ENCODE results near the gene TIMP1.

GRCh38 chrX:47576021-47576898, 6.0 kb upstream of the TIMP1 start:
- TF ChIP-seq CTCF (tag by site-specific recombination; IDR thresholded peaks at IDR 0.05) (no peak), ZNF776 (tag by site-specific recombination; IDR thresholded peaks at IDR 0.05; ENCODE audit: borderline replicate concordance) (no peak), ZEB2 (tag by site-specific recombination; IDR thresholded peaks at IDR 0.05) (no peak), SP2 (tag by site-specific recombination; IDR thresholded peaks at IDR 0.05) (no peak), RBAK (tag by site-specific recombination; IDR thresholded peaks at IDR 0.05) (no peak), ZNF558 (tag by site-specific recombination; IDR thresholded peaks at IDR 0.05) (no peak), ZFP41 (tag by site-specific recombination; IDR thresholded peaks at IDR 0.05; ENCODE audit: borderline replicate concordance) (no peak)
- TF ChIP-seq, protein P1, sequence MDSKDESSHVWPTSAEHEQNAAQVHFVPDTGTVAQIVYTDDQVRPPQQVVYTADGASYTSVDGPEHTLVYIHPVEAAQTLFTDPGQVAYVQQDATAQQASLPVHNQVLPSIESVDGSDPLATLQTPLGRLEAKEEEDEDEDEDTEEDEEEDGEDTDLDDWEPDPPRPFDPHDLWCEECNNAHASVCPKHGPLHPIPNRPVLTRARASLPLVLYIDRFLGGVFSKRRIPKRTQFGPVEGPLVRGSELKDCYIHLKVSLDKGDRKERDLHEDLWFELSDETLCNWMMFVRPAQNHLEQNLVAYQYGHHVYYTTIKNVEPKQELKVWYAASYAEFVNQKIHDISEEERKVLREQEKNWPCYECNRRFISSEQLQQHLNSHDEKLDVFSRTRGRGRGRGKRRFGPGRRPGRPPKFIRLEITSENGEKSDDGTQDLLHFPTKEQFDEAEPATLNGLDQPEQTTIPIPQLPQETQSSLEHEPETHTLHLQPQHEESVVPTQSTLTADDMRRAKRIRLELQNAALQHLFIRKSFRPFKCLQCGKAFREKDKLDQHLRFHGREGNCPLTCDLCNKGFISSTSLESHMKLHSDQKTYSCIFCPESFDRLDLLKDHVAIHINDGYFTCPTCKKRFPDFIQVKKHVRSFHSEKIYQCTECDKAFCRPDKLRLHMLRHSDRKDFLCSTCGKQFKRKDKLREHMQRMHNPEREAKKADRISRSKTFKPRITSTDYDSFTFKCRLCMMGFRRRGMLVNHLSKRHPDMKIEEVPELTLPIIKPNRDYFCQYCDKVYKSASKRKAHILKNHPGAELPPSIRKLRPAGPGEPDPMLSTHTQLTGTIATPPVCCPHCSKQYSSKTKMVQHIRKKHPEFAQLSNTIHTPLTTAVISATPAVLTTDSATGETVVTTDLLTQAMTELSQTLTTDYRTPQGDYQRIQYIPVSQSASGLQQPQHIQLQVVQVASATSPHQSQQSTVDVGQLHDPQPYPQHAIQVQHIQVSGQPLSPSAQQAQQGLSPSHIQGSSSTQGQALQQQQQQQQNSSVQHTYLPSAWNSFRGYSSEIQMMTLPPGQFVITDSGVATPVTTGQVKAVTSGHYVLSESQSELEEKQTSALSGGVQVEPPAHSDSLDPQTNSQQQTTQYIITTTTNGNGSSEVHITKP (tag by site-specific recombination; IDR thresholded peaks at IDR 0.05) = no peak
